IMR-90 (cell line): ENCODE data around the gene ITM2B. TPM values are rescaled to one million over a fixed set of nuclear protein-coding genes. Genes with fewer than 3 reads are reported as not detected.

Experiments
- ATAC-seq: fragments of 200-7000 bp; cut with Tn5 transposase; 2 replicates; pipeline ENCODE4 v1.9.1; 2020; ENCODE audit warnings: low read depth, mild to moderate bottlenecking, moderate library complexity
- BruUV-seq: library from RNA; stranded (reverse); fragments of 400-500 nt; replicated peaks from 2 replicates; lab custom pipeline; 2021; lab: Mats Ljungman, UMichigan
- CTCF ChIA-PET: fragments of 300-600 bp; formaldehyde crosslinking; extraction: SDS; loops from one replicate; lab custom pipeline; 2021; ENCODE audit warnings: antibody characterized with exemption; lab: Yijun Ruan, JAX
- POLR2A ChIA-PET: fragments of 300-600 bp; sonication (Branson Sonifier 250); formaldehyde crosslinking; loops from one replicate; lab custom pipeline; 2022; ENCODE audit warnings: antibody characterized with exemption; ENCODE audit not compliant: unreplicated experiment; lab: Charles Lee
- DNase-seq: peaks from one replicate; pipeline ENCODE4 v3.0.0; 2013
- H2AFZ ChIP-seq: replicated peaks from 2 replicates; pipeline ENCODE3; 2013; ENCODE audit warnings: low read length, mild to moderate bottlenecking; ENCODE audit not compliant: poor library complexity
- H2AK5ac ChIP-seq: 2 replicates; pipeline ENCODE4 v1.6.1; 2013; ENCODE audit warnings: low read depth, low read length, inconsistent platforms
- H2AK9ac ChIP-seq: replicated peaks from 2 replicates; pipeline ENCODE3; 2013; ENCODE audit warnings: mild to moderate bottlenecking, low read depth, low read length, moderate library complexity; ENCODE audit not compliant: poor library complexity
- H2BK120ac ChIP-seq: 2 replicates; pipeline ENCODE4 v1.6.1; 2013; ENCODE audit warnings: low read depth, low read length, inconsistent platforms
- H2BK15ac ChIP-seq: 3 replicates; pipeline ENCODE4 v1.6.1; 2013; ENCODE audit warnings: low read depth, low read length, inconsistent platforms
- H2BK20ac ChIP-seq: 2 replicates; pipeline ENCODE4 v1.6.1; 2013; ENCODE audit warnings: low read depth, mild to moderate bottlenecking, inconsistent platforms, low read length, moderate library complexity
- H2BK5ac ChIP-seq: 2 replicates; pipeline ENCODE4 v1.6.1; 2013; ENCODE audit warnings: mild to moderate bottlenecking, low read depth, low read length, inconsistent platforms; ENCODE audit not compliant: poor library complexity, severe bottlenecking
- H3K14ac ChIP-seq: replicated peaks from 2 replicates; pipeline ENCODE4 v1.6.1; 2013; ENCODE audit warnings: low read depth, low read length, inconsistent platforms
- H3K18ac ChIP-seq: 2 replicates; pipeline ENCODE4 v1.6.1; 2013; ENCODE audit warnings: low read depth, low read length, control low read depth
- H3K23ac ChIP-seq: 2 replicates; pipeline ENCODE4 v1.6.1; 2013; ENCODE audit warnings: low read depth, low read length, inconsistent platforms
- H3K27ac ChIP-seq: 2 replicates; pipeline ENCODE4 v1.5.1; 2013; ENCODE audit warnings: mild to moderate bottlenecking, control low read depth, low read length; ENCODE audit not compliant: insufficient read depth
- H3K27me3 ChIP-seq: 2 replicates; pipeline ENCODE4 v1.6.1; 2013; ENCODE audit warnings: low read length; ENCODE audit not compliant: control insufficient read depth, insufficient read depth
- H3K36me3 ChIP-seq: 2 replicates; pipeline ENCODE4 v1.6.1; 2013; ENCODE audit warnings: low read length, mixed read lengths; ENCODE audit not compliant: control insufficient read depth, insufficient read depth
- H3K4ac ChIP-seq: 2 replicates; pipeline ENCODE4 v1.6.1; 2013; ENCODE audit warnings: low read depth, low read length, inconsistent platforms
- H3K4me1 ChIP-seq: 2 replicates; pipeline ENCODE4 v1.6.1; 2013; ENCODE audit warnings: low read length, mixed read lengths; ENCODE audit not compliant: control insufficient read depth, insufficient read depth
- H3K4me2 ChIP-seq: 2 replicates; pipeline ENCODE4 v1.6.1; 2013; ENCODE audit warnings: low read depth, mild to moderate bottlenecking, control low read depth, low read length, moderate library complexity
- H3K4me3 ChIP-seq: 2 replicates; pipeline ENCODE4 v1.5.1; 2013; ENCODE audit warnings: low read depth, mild to moderate bottlenecking, control low read depth, low read length, moderate library complexity; ENCODE audit not compliant: insufficient read depth
- H3K56ac ChIP-seq: 2 replicates; pipeline ENCODE4 v1.6.1; 2013; ENCODE audit warnings: low read length, inconsistent platforms; ENCODE audit not compliant: insufficient read depth; ENCODE audit errors: extremely low read depth
- H3K79me1 ChIP-seq, 2 experiments: 2 replicates each; pipeline ENCODE4 v1.6.1; 2013; ENCODE audit warnings: low read length in 2 of 2, inconsistent platforms in 1 of 2, low read depth in 1 of 2
- H3K9ac ChIP-seq: 2 replicates; pipeline ENCODE4 v1.6.1; 2013; ENCODE audit warnings: low read depth, low read length, control low read depth
- H3K9me1 ChIP-seq: 2 replicates; pipeline ENCODE4 v1.6.1; 2013; ENCODE audit warnings: low read length, inconsistent platforms; ENCODE audit not compliant: insufficient read depth
- H3K9me3 ChIP-seq: 2 replicates; pipeline ENCODE4 v1.6.1; 2013; ENCODE audit warnings: low read length; ENCODE audit not compliant: control insufficient read depth, insufficient read depth
- H4K20me1 ChIP-seq: 2 replicates; pipeline ENCODE4 v1.6.1; 2013; ENCODE audit warnings: low read length, inconsistent platforms; ENCODE audit not compliant: insufficient read depth
- H4K5ac ChIP-seq: 2 replicates; pipeline ENCODE4 v1.6.1; 2013; ENCODE audit warnings: mild to moderate bottlenecking, low read depth, low read length, control low read depth
- H4K8ac ChIP-seq, 2 experiments: 2 replicates each; pipeline ENCODE4 v1.6.1; 2013; ENCODE audit warnings: low read depth in 2 of 2, low read length in 2 of 2, control low read depth in 1 of 2, inconsistent platforms in 1 of 2
- H4K91ac ChIP-seq: 2 replicates; pipeline ENCODE4 v1.6.1; 2013; ENCODE audit warnings: low read depth, low read length, inconsistent platforms; ENCODE audit not compliant: insufficient read depth
- BHLHE40 ChIP-seq: fragments of 150-350 bp; IDR thresholded peaks from 2 replicates; pipeline ENCODE4 v1.6.1; 2016; ENCODE audit warnings: mild to moderate bottlenecking, low read depth, low read length
- CEBPB ChIP-seq: IDR thresholded peaks from 2 replicates; pipeline ENCODE4 v1.6.1; 2012; ENCODE audit warnings: low read depth, low read length, improper control_type of control experiment
- CHD1 ChIP-seq: IDR thresholded peaks from 2 replicates; pipeline ENCODE4 v1.6.1; 2012; ENCODE audit warnings: low read depth, low read length, improper control_type of control experiment
- POLR2A ChIP-seq: IDR thresholded peaks from 2 replicates; pipeline ENCODE4 v1.6.1; 2012; ENCODE audit warnings: mild to moderate bottlenecking, low read depth, low read length
- RFX5 ChIP-seq: IDR thresholded peaks from 2 replicates; pipeline ENCODE4 v1.8.0; 2012; ENCODE audit warnings: low read depth, mild to moderate bottlenecking, low read length, moderate library complexity
- WGBS, 2 experiments: methylation state at CpG; one replicate each; pipeline versions ENCODE4 v1.1.5 to v1.1.7; 2013; ENCODE audit warnings: missing lambda C conversion rate in 2 of 2; ENCODE audit not compliant: insufficient read length in 1 of 2; ENCODE audit errors: extremely low coverage in 2 of 2; 5-methylcytosine and 5-hydroxymethylcytosine counted together
- dilution Hi-C: fragments of 300-500 bp; cut with HindIII; formaldehyde crosslinking; loops from one replicate; pipeline ENCODE4 v1.14.3; 2018; ENCODE audit warnings: low sequenced_read_pairs; ENCODE audit not compliant: unreplicated experiment
- in situ Hi-C: fragments of 300-500 bp; cut with MboI; formaldehyde crosslinking; loops from 3 replicates; pipeline ENCODE4 v1.14.3; 2019; ENCODE audit warnings: low sequenced_read_pairs, inconsistent platforms, mixed read lengths
- intact Hi-C: fragments of 100-400 bp; cut with micrococcal nuclease; formaldehyde crosslinking; loops from 2 replicates; pipeline ENCODE4 v1.10.0; 2022
- polyA plus RNA-seq, 3 experiments: library from polyadenylated mRNA; depleted of rRNA; stranded (reverse); fragments of >200 nt; gene quantifications; 2 replicates each; pipeline ENCODE4 v1.2.3, GENCODE V29; 2012; ENCODE audit warnings: low replicate concordance in 1 of 3
- total RNA-seq: library from RNA; depleted of rRNA; stranded (reverse); fragments of >200 nt; gene quantifications from 2 replicates; pipeline ENCODE4 v1.2.3, GENCODE V29; 2012
- TF ChIP-seq, protein P1 (sequence below): fragments of 150-350 bp; IDR thresholded peaks from 2 replicates; pipeline ENCODE4 v1.6.1; 2016; ENCODE audit warnings: low read depth, mild to moderate bottlenecking, low read length, moderate library complexity, borderline replicate concordance

ITM2B gene
- total and polyA plus RNA-seq, 2 of the 4 experiments (the other 2 are of a cell fraction), result 51.1 to 158 TPM

DNA sequence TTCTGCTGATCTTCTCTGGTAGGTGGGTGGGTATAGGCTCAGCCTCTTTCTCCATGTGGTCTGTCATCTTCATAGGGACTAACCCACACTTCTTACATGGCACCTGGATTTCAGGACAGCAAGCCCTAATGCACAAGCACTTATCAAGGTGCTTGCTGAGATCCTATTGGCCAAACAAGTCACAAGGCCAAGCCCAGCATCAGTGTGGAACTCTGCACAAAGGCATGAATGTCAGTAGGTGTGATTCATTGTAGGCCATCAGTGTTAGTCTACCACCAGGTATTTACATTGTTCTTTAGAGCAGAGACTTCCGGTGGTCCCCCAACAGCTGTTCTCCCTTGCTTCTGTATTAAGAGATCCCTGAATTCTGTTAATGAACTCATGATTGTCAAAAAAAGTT lies 62.3 kb downstream of the ITM2B start:
- BruUV-seq, result no TSS peak
- H3K27ac ChIP-seq, result no peak overlapping the region
- no peak overlapping the region for H4K8ac ChIP-seq
- no peaks in the 10 kb centered on the region for H3K9me1 ChIP-seq
- H3K4me1 ChIP-seq, result no peaks in the 10 kb centered on the region
- no peak for ATAC-seq
- ChIA-PET CTCF (no interaction called here), POLR2A (no interaction called here)
- no peak overlapping the region for H2BK120ac ChIP-seq
- in situ Hi-C loops, result no loop called here
- peaks cover 11% of the 10 kb centered on the region for H3K27me3 ChIP-seq
- H3K9me3 ChIP-seq, result no peaks in the 10 kb centered on the region
- dilution Hi-C loops, result no loop called here
- H4K5ac ChIP-seq, result no peak overlapping the region
- no peak overlapping the region for H3K56ac ChIP-seq
- no peak overlapping the region for H3K18ac ChIP-seq
- H2BK20ac ChIP-seq, result no peak overlapping the region
- H3K79me1 ChIP-seq, result no peaks in the 10 kb centered on the region
- WGBS, 2 experiments, result no CpG with 5 or more reads among the region's 1 CpG
- no peak overlapping the region for H3K9ac ChIP-seq
- no peak overlapping the region for H2AK9ac ChIP-seq
- intact Hi-C loops, result no loop called here
- H3K4me2 ChIP-seq, result no peak overlapping the region
- TF ChIP-seq CEBPB, result no peak
- TF ChIP-seq CHD1, result no peak
- TF ChIP-seq RFX5, result no peak
- TF ChIP-seq POLR2A, result no peak
- TF ChIP-seq BHLHE40, result no peak
- TF ChIP-seq, protein P1, sequence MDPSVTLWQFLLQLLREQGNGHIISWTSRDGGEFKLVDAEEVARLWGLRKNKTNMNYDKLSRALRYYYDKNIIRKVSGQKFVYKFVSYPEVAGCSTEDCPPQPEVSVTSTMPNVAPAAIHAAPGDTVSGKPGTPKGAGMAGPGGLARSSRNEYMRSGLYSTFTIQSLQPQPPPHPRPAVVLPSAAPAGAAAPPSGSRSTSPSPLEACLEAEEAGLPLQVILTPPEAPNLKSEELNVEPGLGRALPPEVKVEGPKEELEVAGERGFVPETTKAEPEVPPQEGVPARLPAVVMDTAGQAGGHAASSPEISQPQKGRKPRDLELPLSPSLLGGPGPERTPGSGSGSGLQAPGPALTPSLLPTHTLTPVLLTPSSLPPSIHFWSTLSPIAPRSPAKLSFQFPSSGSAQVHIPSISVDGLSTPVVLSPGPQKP, result no peak
- no peaks in the 10 kb centered on the region for H4K20me1 ChIP-seq
- H2BK5ac ChIP-seq, result no peak overlapping the region
- H3K4me3 ChIP-seq, result no peak overlapping the region
- H3K23ac ChIP-seq, result no peak overlapping the region
- DNase-seq, result no peak
- no peaks in the 10 kb centered on the region for H3K36me3 ChIP-seq
- no peak overlapping the region for H2AK5ac ChIP-seq
- no peak overlapping the region for H4K91ac ChIP-seq
- no peak overlapping the region for H2BK15ac ChIP-seq
- H3K4ac ChIP-seq, result no peak overlapping the region
- no peak overlapping the region for H3K14ac ChIP-seq
- no peak overlapping the region for H2AFZ ChIP-seq
